ENCODE results near the gene SEPHS2.

- TF ChIP-seq CTCF (IDR thresholded peaks at IDR 0.05): peak in 1 of 4 donors; percentile 8
- TF ChIP-seq POLR2A (IDR thresholded peaks at IDR 0.05): no peak
Measured at GRCh38 chr16:30482366-30482765, 36.7 kb upstream of the SEPHS2 start.

All from right lobe of liver (tissue), 4 donors.